MM.1S (cell line): ENCODE data around the gene GARNL3.

ENCODE experiments used
- CTCF ChIP-seq: fragments of 300-600 bp; sonication (generic); IDR thresholded peaks from 2 replicates; pipeline ENCODE4 v1.5.1; 2016; ENCODE audit warnings: antibody characterized with exemption, low read length, mixed read lengths
- EZH2 ChIP-seq: fragments of 300-600 bp; sonication (generic); optimal IDR thresholded peaks from 2 replicates; pipeline ENCODE3; 2017; ENCODE audit warnings: low read depth, mild to moderate bottlenecking, antibody characterized with exemption, low read length, mixed read lengths

DNA sequence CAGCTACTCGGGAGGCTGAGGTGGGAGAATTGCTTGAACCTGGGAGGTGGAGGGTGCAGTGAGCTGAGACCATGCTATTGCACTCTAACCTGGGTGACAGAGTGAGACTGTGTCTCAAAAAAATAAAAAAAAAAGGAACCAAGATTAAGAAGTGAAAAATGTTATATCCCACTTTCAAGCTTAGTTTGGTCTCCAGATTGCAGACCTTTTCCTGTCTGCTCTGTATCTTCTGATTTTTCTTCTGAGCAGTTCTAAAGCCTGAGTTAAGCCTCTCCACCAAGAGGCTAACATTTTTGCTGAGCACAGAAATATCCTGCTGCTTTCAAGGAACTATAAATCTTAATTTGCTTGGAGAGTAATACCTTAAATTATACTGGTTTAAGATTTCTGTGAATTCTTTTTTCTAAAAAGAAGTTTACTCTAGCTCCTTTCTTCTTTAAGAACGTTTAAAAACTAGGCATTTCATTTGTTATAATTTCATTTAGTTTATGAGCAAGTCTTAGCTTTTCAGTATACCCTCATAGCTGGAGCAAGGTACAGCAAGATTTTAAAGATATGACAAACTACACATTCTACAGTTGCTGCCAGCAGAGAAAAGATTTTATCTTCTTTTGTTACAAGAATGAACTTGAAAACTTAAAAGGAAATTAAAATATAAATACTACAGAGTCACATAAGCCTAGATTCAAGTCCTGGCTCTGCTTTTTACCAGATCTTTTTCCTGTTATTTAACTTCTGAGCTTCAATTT lies 55.0 kb downstream of the GARNL3 start:
- TF ChIP-seq EZH2 (no peak), CTCF (no peak)
